B cell (primary cell): ENCODE measurements around the gene NFKBIB. TPM values are rescaled to one million over a fixed set of nuclear protein-coding genes. Genes with fewer than 3 reads are reported as not detected.

Experiments
- ATAC-seq: fragments of 200-7000 bp; cut with Tn5 transposase; one replicate; pipeline ENCODE4 v1.10.0; 2021; ENCODE audit warnings: low read depth, mild to moderate bottlenecking, moderate number of reproducible peaks, moderate library complexity
- CTCF ChIA-PET: fragments of 350-600 bp; sonication (Branson Sonifier 250); formaldehyde crosslinking; loops from one replicate; lab custom pipeline; 2021; ENCODE audit warnings: antibody characterized with exemption, inconsistent platforms; lab: Charles Lee
- POLR2A ChIA-PET: fragments of 350-600 bp; sonication (Branson Sonifier 250); formaldehyde crosslinking; loops from one replicate; lab custom pipeline; 2021; ENCODE audit warnings: antibody characterized with exemption; lab: Charles Lee
- DNase-seq: peaks from one replicate; pipeline ENCODE4 v3.0.0; 2013
- H2AFZ ChIP-seq: 2 replicates; pipeline ENCODE4 v1.6.1; 2012; ENCODE audit warnings: mild to moderate bottlenecking, low read depth, low read length; ENCODE audit not compliant: insufficient read depth, poor library complexity, severe bottlenecking
- H3K27ac ChIP-seq, 2 donors: 1 replicate in 1 of 2; 2 replicates in 1 of 2; pipeline ENCODE4 v1.5.1; 2012 to 2013; ENCODE audit warnings: low read length in 2 of 2, mild to moderate bottlenecking in 2 of 2, moderate library complexity in 1 of 2
- H3K27me3 ChIP-seq, 4 experiments: fragments of 200-600 bp in 1 of 4; sonication (generic) in 1 of 4; replicated peaks in 1 of 4; 1 replicate in 2 of 4; 2 replicates in 2 of 4; pipeline versions ENCODE4 v1.6.1 to v1.7.0; 2013 to 2016; ENCODE audit warnings: low read length in 3 of 4, mild to moderate bottlenecking in 2 of 4, mixed read lengths in 1 of 4, moderate library complexity in 1 of 4; ENCODE audit not compliant: insufficient read depth in 4 of 4, control insufficient read depth in 3 of 4; ENCODE audit errors: control extremely low read depth in 1 of 4
- H3K36me3 ChIP-seq, 2 experiments: replicated peaks in 1 of 2; 1 replicate in 1 of 2; 2 replicates in 1 of 2; pipeline versions ENCODE4 v1.6.1 to v1.7.1; 2013; ENCODE audit warnings: low read length in 1 of 2; ENCODE audit not compliant: insufficient read depth in 2 of 2, control insufficient read depth in 1 of 2; ENCODE audit errors: control extremely low read depth in 1 of 2, extremely low read depth in 1 of 2
- H3K4me1 ChIP-seq, 2 donors: fragments of 200-600 bp in 1 of 2; sonication (generic) in 1 of 2; 1 replicate in 1 of 2; 2 replicates in 1 of 2; pipeline versions ENCODE4 v1.5.1 to v1.6.1; 2013 to 2017; ENCODE audit warnings: low read length in 2 of 2; ENCODE audit not compliant: control insufficient read depth in 2 of 2, insufficient read depth in 2 of 2
- H3K4me2 ChIP-seq: replicated peaks from 2 replicates; pipeline ENCODE3; 2012; ENCODE audit warnings: mild to moderate bottlenecking, low read depth, low read length; ENCODE audit not compliant: poor library complexity, severe bottlenecking
- H3K4me3 ChIP-seq, 5 experiments: fragments of 200-600 bp in 1 of 5; sonication (generic) in 1 of 5; 1 replicate in 3 of 5; 2 replicates in 2 of 5; pipeline versions ENCODE4 v1.5.1 to v1.7.0; 2011 to 2016; ENCODE audit warnings: low read length in 4 of 5, mild to moderate bottlenecking in 4 of 5, low read depth in 2 of 5, control low read depth in 1 of 5, moderate library complexity in 1 of 5; ENCODE audit not compliant: insufficient read depth in 1 of 5; ENCODE audit errors: control extremely low read depth in 1 of 5, extremely low read depth in 1 of 5
- H3K79me2 ChIP-seq: fragments of 200-600 bp; sonication (generic); one replicate; pipeline ENCODE4 v1.6.0; 2016; ENCODE audit warnings: low read length; ENCODE audit not compliant: control insufficient read depth, insufficient read depth
- H3K9ac ChIP-seq: fragments of 200-600 bp; sonication (generic); 2 replicates; pipeline ENCODE4 v1.6.1; 2017; ENCODE audit warnings: mild to moderate bottlenecking, low read length, moderate library complexity
- H3K9me3 ChIP-seq, 3 donors: one replicate each; pipeline versions ENCODE4 v1.6.1 to v1.7.1; 2013; ENCODE audit warnings: low read length in 2 of 3; ENCODE audit not compliant: control insufficient read depth in 2 of 3, insufficient read depth in 1 of 3; ENCODE audit errors: control extremely low read depth in 1 of 3
- H4K20me1 ChIP-seq: 2 replicates; pipeline ENCODE4 v1.6.0; 2012; ENCODE audit warnings: mild to moderate bottlenecking, low read length; ENCODE audit not compliant: insufficient read depth, control insufficient read depth, poor library complexity, severe bottlenecking
- H3K27ac Mint-ChIP-seq: one replicate; pipeline ENCODE4 v1.8.0; 2021; ENCODE audit warnings: mixed read lengths
- H3K27me3 Mint-ChIP-seq: one replicate; pipeline ENCODE4 v1.8.0; 2021; ENCODE audit warnings: mixed read lengths
- H3K4me1 Mint-ChIP-seq: one replicate; pipeline ENCODE4 v1.8.0; 2021; ENCODE audit warnings: mixed read lengths
- H3K4me3 Mint-ChIP-seq: one replicate; pipeline ENCODE4 v1.8.0; 2021; ENCODE audit warnings: mixed read lengths
- H3K9me3 Mint-ChIP-seq: one replicate; pipeline ENCODE4 v1.8.0; 2022; ENCODE audit warnings: mixed read lengths; ENCODE audit not compliant: insufficient read depth
- EZH2 ChIP-seq: IDR thresholded peaks from 2 replicates; pipeline ENCODE4 v1.6.1; 2012; ENCODE audit warnings: borderline replicate concordance, low read depth, mild to moderate bottlenecking, moderate library complexity, low read length; ENCODE audit not compliant: insufficient read depth, poor library complexity, severe bottlenecking
- WGBS: methylation state at CpG from one replicate; pipeline ENCODE4 v1.1.5; 2013; ENCODE audit warnings: missing lambda C conversion rate; ENCODE audit not compliant: insufficient coverage; 5-methylcytosine and 5-hydroxymethylcytosine counted together
- intact Hi-C: fragments of 100-400 bp; cut with micrococcal nuclease; formaldehyde crosslinking; loops from one replicate; pipeline ENCODE4 v1.10.0; 2022
- polyA plus RNA-seq: library from polyadenylated mRNA; depleted of rRNA; stranded (reverse); fragments of >200 nt; gene quantifications from 2 replicates; pipeline ENCODE4 v1.2.3, GENCODE V29; 2012
- total RNA-seq, 2 donors: library from RNA; stranded (reverse); fragments of 120-200 nt in 1 of 2; gene quantifications; 1 replicate in 1 of 2; 2 replicates in 1 of 2; pipeline versions ENCODE4 v1.2.3 to v1.2.4, GENCODE V29; 2013 to 2022
- TF ChIP-seq, protein P1 (sequence below): fragments of 200-600 bp; IDR thresholded peaks from one replicate; pipeline ENCODE4 v1.8.0; 2022; ENCODE audit warnings: antibody characterized with exemption, mild to moderate bottlenecking

NFKBIB gene
- total and polyA plus RNA-seq, 2 donors (not counting 1 experiment from before 2014, with no cell fraction given): 30.3 to 54.4 TPM

DNA sequence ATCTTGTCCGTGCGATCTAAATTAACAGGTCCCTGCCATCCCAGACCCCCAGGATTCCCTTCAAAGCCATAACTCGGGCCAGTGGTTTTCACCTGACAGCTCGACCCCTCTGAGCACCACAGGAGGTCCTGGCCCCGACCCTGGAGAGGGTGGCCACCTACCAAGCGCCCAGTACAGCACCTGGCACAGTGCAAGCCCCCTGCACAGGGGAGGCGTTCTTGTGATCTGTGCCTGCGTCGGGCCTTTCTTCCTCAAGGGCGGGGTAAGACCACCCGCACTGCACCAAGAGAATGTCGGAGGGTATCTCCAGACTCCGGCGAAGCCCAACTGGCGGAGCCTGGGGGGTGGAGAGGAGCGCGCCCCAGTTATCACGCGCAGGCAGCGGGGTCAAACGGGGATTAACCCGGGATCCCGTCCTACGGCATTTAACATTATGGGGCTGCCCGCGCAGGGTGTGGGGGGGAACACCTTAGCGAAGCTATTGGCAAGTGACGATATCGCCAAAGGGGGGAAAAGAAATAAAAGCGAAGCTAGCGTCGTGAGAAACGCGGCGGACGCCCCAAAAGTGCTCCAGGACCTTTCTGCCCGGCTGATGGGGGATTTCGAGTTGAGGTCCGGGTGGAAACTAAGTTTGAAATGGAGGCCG lies 48.7 kb upstream of the NFKBIB start:
- 1% methylated on average over 37 of the region's 40 CpGs for WGBS

More for the DNA sequence above, 48.7 kb upstream of the NFKBIB start:
- intact Hi-C loops: loop anchor here (1.0 to 5.0 kb wide), 6 partner anchors 13 to 232 kb away; partner anchors contain the start of genes ACTN4, EIF3K, NFKBIB and SIRT2
- H3K4me3 Mint-ChIP-seq: peak overlapping the region; percentile 92
- no peaks in the 10 kb centered on the region for H3K9me3 Mint-ChIP-seq
- Histone ChIP-seq H3K9me3 (peaks cover 0 to 3% (median 0%) of the 10 kb centered on the region in 3 donors), H3K4me3 (peak overlapping the region; percentile 63 to 95 (median 83)), H3K36me3 (peaks cover 8 to 28% of the 10 kb centered on the region in 2 experiments), H3K4me1 (peaks cover 35 to 50% of the 10 kb centered on the region in 2 donors), H3K27ac (peak overlapping the region; percentile 82 to 95), H3K9ac (peak overlapping the region; percentile 76), H3K79me2 (peaks cover 29% of the 10 kb centered on the region), H3K4me2 (peak overlapping the region; percentile 92), H3K27me3 (no peaks in the 10 kb centered on the region), H4K20me1 (peaks cover 31% of the 10 kb centered on the region), H2AFZ (peak overlapping the region; percentile 64)
- H3K27ac Mint-ChIP-seq: peak overlapping the region; percentile 99
- H3K4me1 Mint-ChIP-seq: peaks cover 49% of the 10 kb centered on the region
- DNase-seq (peak; percentile 77), ATAC-seq (no peak)
- H3K27me3 Mint-ChIP-seq: no peaks in the 10 kb centered on the region
- CTCF ChIA-PET: interaction anchor here (1.0 to 4.6 kb wide), 7 partner anchors 10 to 79 kb away, joined by 3 to 62 read pairs (median 5); partner anchors contain the start of genes ECH1, MRPS12, RINL and SARS2
- POLR2A ChIA-PET: interaction anchor here (0.5 to 8.7 kb wide), 8 partner anchors 10 to 1109 kb away, joined by 3 to 237 read pairs (median 7); partner anchors contain the start of genes ECH1, NFKBIB, RINL and SIRT2
- TF ChIP-seq, protein P1, sequence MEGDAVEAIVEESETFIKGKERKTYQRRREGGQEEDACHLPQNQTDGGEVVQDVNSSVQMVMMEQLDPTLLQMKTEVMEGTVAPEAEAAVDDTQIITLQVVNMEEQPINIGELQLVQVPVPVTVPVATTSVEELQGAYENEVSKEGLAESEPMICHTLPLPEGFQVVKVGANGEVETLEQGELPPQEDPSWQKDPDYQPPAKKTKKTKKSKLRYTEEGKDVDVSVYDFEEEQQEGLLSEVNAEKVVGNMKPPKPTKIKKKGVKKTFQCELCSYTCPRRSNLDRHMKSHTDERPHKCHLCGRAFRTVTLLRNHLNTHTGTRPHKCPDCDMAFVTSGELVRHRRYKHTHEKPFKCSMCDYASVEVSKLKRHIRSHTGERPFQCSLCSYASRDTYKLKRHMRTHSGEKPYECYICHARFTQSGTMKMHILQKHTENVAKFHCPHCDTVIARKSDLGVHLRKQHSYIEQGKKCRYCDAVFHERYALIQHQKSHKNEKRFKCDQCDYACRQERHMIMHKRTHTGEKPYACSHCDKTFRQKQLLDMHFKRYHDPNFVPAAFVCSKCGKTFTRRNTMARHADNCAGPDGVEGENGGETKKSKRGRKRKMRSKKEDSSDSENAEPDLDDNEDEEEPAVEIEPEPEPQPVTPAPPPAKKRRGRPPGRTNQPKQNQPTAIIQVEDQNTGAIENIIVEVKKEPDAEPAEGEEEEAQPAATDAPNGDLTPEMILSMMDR: no peak
- no peak for TF ChIP-seq EZH2
